Measurements from ENCODE around the gene AGPAT2.

The AGPAT2 gene

GRCh38 chr9:136672431-136673087 is 14.7 kb downstream of the AGPAT2 start:
- no peak for DNase-seq

DNA sequence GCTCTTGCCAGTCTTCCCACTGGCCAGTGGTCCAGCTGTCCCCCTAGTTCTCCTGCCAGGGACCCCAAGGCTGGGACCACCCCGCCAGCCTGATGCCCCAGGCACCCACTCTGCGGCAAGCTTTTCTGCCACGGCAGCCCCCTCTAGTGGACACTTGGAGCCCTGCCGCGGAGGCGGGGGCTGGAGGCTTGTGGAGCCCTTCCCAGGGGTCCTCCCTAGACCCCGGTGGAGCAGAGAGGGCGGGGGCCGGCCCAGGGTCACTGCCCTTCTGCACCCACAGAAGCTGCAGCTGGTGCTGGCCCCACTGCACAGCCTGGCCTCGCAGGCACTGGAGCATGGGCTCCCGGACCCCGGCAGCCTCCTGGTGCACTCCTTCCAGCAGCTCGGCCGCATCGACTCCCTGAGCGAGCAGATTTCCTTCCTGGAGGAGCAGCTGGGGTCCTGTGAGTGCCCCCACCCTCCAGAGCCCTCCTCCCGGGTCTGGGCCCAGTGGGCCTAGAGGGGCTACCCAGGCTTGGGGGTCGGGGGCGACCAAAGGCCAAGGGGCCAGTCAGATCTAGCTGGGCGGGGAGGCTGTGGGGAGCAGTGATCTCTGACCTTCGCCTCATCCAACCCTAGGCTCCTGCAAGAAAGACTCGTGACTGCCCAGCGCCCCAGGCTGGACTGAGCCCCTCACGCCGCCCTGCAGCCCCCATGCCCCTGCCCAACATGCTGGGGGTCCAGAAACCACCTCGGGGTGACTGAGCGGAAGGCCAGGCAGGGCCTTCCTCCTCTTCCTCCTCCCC is 15.4 kb downstream of the AGPAT2 start:
- no peak for DNase-seq

- no peak for DNase-seq
These were observed 16.0 kb downstream of the AGPAT2 start for GRCh38 chr9:136671254-136671614.

DNA sequence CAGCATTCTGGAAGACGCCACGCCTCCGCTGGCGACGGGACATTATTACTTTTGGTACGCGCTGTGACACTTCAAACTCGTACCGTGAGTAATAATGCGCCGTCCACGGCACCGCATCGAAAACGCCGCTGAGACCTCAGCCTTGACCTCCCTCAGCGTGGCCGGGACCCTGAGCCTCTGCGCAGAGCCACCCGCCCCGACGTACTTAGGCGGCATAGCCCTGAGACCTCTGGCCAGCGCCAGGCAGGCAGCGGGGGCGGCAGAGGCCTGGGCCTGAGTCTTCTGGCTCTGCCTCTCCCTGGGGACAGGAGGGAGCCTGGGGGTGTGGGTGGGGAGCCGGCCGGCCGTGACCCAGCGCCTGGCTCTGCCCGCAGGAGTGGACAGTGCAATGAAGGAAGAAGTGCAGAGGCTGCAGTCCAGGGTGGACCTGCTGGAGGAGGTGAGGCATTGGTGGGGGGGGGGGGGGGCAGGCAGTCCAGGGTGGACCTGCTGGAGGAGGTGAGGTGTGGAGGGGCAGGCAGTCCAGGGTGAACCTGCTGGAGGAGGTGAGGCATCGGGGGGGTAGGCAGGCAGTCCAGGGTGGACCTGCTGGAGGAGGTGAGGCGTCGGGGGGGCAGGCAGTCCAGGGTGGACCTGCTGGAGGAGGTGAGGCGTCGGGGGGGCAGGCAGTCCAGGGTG is 16.5 kb downstream of the AGPAT2 start:
- no peak for DNase-seq

DNA sequence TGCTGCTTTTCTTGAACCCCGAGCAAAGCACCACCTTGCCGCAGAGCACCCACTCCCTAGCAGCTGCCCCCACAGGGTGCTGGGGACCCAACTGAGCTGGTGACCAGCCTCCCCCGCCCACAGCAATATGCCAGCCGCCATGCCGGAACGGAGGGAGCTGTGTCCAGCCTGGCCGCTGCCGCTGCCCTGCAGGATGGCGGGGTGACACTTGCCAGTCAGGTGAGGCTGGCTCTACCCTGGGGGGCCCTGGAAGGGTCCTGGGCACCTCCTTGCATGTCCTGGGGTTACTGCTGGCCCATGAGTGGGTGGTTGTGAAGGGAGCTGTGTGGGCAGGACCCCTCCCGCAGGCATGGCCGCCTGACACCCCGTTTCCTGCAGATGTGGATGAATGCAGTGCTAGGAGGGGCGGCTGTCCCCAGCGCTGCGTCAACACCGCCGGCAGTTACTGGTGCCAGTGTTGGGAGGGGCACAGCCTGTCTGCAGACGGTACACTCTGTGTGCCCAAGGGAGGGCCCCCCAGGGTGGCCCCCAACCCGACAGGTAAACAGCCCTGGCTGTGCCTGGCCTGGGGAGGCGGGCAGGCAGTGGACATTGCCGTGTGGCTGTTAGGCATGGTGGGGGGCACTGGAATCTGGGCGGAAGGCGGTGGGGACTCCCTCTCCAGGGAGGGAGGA is 17.3 kb downstream of the AGPAT2 start:
- DNase-seq: no peak

DNA sequence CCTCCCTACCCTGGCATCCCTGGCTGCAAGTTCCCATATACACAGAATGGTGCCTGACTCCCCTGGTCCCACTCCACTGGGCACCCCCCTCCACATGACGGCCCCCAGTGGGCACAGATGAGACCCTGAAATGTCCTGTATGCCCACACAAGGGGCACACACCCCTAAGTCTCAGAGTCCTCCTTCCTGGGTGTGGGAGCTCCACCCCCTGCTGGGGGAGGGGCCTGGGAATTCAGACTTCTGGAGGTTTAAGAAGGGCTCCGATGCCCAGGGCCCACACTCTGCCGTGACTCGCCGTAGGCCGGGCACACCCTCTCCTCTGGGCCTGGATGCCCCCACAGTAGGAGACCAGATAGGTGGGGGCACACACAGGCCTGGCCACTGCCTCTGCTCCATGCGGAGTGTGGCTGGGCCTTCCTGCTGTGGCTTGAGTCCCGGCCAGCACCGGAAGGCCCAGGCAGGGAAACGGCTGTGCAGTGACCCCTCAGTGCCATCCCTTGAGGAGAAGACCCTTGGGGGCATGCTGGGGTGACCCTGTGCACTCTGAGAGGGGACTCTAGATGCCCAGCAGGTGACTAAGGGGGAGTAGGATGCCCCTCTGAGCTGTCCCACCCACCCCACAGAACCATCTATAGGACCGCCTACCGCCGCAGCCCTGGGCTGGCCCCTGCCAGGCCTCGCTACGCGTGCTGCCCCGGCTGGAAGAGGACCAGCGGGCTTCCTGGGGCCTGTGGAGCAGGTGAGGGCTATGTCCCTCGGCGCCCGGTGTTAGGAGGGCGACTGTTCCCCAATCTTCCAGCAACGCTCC is 18.1 kb downstream of the AGPAT2 start:
- no peak for DNase-seq

GRCh38 chr9:136667940-136668760 is 19.1 kb downstream of the AGPAT2 start:
- DNase-seq: no peak

DNA sequence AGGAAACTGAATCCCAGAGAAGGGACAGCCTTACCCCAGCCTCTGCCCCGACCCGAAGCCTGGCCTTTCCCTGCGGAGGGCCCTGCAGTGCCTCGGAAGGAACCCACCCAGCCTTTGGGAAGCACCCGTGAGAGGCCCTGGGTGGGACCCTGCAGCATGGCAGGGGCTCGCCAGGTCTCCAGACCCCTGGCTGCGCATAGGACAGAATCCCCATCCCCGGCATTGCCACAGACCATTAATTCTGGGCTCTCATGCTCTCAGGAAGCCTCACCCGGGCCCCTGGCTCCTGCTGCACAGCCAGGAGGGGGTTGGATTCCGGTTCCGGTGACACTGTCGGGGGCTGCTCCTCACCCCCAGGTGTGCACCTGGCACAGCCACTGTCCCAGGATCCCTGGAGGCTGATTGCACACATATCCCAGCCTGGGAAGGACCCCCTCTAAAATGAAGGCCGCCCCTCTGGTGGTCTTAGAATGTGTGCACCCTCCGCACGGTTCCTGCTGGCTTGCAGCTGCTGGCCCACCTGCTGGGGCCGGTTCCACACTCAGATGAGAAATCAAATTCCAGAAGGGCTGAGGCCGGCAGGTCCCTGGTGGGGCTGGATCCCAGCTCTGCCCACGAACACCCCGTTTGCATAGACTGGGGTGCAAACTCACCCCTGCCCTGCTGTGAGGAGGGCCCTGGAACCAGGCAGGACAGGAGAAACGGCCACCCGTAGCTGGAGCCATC is 19.9 kb downstream of the AGPAT2 start:
- no peak for DNase-seq

- no peak for DNase-seq
These were observed 20.7 kb downstream of the AGPAT2 start for GRCh38 chr9:136666372-136667213.

- DNase-seq: no peak
These were observed 21.4 kb downstream of the AGPAT2 start for GRCh38 chr9:136665704-136666371.

DNA sequence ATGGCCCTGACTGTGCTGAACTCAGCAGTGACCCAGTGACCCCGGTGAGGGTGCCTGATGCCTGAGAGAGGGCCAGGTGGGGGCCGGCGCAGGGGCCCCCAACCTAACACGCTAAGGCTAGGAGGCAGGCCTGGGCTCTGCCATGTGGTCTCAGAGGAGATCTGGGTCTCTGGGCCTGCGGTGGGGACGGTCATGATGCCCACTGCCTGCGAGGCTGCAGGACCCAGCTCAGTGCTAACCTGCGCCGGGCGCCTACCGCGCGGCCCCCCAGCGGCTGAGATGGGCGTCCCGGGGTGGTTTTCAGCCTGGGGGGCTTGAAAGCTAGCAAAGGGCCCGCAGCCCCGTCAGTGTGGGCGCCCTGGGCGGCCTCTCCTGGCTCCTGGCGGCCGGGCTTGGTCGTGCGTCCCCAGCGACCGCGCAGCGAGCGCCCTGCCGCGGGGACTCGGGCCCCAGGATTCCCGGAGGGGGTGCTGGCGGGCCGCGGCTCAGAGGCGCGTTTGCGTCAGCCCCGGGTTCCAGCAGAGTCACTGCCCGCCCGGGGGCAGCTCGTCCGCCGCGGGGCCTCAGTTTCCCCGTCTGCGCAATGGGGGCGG is 22.1 kb downstream of the AGPAT2 start:
- no peak for DNase-seq

- DNase-seq: no peak
These were observed 23.0 kb downstream of the AGPAT2 start for GRCh38 chr9:136664000-136664915.

- no peak for DNase-seq
These were observed 24.3 kb downstream of the AGPAT2 start, which contains the start of gene EGFL7 for GRCh38 chr9:136662656-136663581. Gene EGFL7 (plus strand): TSS chr9:136662916. CDS start chr9:136668283, 5,367 bp downstream.

- no peak for DNase-seq
These were observed 25.0 kb downstream of the AGPAT2 start for GRCh38 chr9:136662326-136662655.

GRCh38 chr9:136661641-136662325 is 25.5 kb downstream of the AGPAT2 start:
- DNase-seq: no peak

GRCh38 chr9:136660971-136661550 is 26.2 kb downstream of the AGPAT2 start:
- no peak for DNase-seq

Measured in CD4-positive, alpha-beta T cell treated with Interleukin-4 for 4 hours (primary cell).